PFSK-1 (cell line): ENCODE measurements around the gene HARS2.

ENCODE experiments used
- FOXP2 ChIP-seq: optimal IDR thresholded peaks from 2 replicates; pipeline ENCODE3; 2011; ENCODE audit warnings: borderline replicate concordance, control low read depth, inconsistent platforms; ENCODE audit not compliant: insufficient read depth; ENCODE audit errors: extremely low read length, extremely low read depth
- POLR2AphosphoS5 ChIP-seq: IDR thresholded peaks from 2 replicates; pipeline ENCODE4 v1.6.1; 2012; ENCODE audit warnings: low read depth, mild to moderate bottlenecking, control low read depth, low read length, moderate library complexity
- REST ChIP-seq, 2 experiments: IDR thresholded peaks; 2 replicates each; pipeline versions ENCODE4 v1.6.1 to v1.8.0; 2011 to 2012; ENCODE audit warnings: low read depth in 2 of 2, low read length in 2 of 2, control low read depth in 1 of 2, inconsistent platforms in 1 of 2, mild to moderate bottlenecking in 1 of 2, moderate library complexity in 1 of 2; ENCODE audit not compliant: insufficient read depth in 1 of 2
- SIN3A ChIP-seq: IDR thresholded peaks from 2 replicates; pipeline ENCODE4 v1.6.1; 2012; ENCODE audit warnings: mild to moderate bottlenecking, low read length, moderate library complexity, borderline replicate concordance; ENCODE audit not compliant: insufficient read depth
- TAF1 ChIP-seq: IDR thresholded peaks from 2 replicates; pipeline ENCODE4 v1.6.1; 2012; ENCODE audit warnings: low read length, control low read depth, borderline replicate concordance; ENCODE audit not compliant: insufficient read depth

DNA sequence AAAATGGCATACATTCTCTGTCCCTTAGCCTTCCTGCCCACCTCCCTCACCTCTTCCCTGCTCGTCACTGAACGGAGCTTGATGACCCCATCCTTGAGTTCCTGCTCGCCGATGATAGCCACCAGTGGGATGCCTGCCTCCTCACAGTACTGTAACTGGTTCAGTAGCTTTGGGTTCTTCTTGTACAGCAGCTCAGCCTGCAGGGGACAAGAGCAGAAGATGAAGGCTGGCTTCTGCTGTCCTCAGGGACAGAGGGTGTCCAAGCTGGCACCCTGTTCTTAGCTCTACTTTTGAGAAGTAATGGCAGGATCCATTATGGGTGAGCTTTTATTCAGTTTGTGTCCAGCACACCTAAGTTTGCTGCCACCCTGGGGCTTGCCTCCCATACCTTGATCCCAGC, 16.6 kb upstream of the HARS2 start:
- TF ChIP-seq TAF1 = no peak
- TF ChIP-seq POLR2AphosphoS5 = no peak
- TF ChIP-seq REST (IDR thresholded peaks at IDR 0.05; ENCODE audit: insufficient read depth in 1 of 2, low read depth in 2 of 2, low read length in 2 of 2) = no peak
- TF ChIP-seq SIN3A = no peak
- no peak for TF ChIP-seq FOXP2
